Endometrial microvascular endothelial cells (primary cell): ENCODE measurements around the gene RRAS. TPM values are rescaled to one million over a fixed set of nuclear protein-coding genes. Genes with fewer than 3 reads are reported as not detected.

Experiments
- in situ Hi-C: cut with HindIII; loops from 2 replicates; pipeline ENCODE4 v1.10.0; 2017; ENCODE audit warnings: low sequenced_read_pairs, low pct_unique_long_range_greater_than_20kb; ENCODE audit errors: inconsistent ontology term
- total RNA-seq: library from RNA; depleted of rRNA; stranded (reverse); fragments of >200 nt; gene quantifications from one replicate; pipeline ENCODE4 v1.2.3, GENCODE V29; 2015; ENCODE audit errors: inconsistent ontology term

Gene RRAS
- total RNA-seq, 1 donor from 2014 or later: 45.0 TPM

- in situ Hi-C loops: no loop called here
Observed at GRCh38 chr19:49605605-49606004, 34.3 kb downstream of the RRAS start.

GRCh38 chr19:49602806-49603205, 37.1 kb downstream of the RRAS start:
- in situ Hi-C loops: no loop called here

GRCh38 chr19:49601482-49602038, 38.4 kb downstream of the RRAS start:
- in situ Hi-C loops: no loop called here

GRCh38 chr19:49599378-49600295, 40.3 kb downstream of the RRAS start:
- in situ Hi-C loops: no loop called here

GRCh38 chr19:49597703-49597974, 42.3 kb downstream of the RRAS start:
- in situ Hi-C loops: no loop called here

DNA sequence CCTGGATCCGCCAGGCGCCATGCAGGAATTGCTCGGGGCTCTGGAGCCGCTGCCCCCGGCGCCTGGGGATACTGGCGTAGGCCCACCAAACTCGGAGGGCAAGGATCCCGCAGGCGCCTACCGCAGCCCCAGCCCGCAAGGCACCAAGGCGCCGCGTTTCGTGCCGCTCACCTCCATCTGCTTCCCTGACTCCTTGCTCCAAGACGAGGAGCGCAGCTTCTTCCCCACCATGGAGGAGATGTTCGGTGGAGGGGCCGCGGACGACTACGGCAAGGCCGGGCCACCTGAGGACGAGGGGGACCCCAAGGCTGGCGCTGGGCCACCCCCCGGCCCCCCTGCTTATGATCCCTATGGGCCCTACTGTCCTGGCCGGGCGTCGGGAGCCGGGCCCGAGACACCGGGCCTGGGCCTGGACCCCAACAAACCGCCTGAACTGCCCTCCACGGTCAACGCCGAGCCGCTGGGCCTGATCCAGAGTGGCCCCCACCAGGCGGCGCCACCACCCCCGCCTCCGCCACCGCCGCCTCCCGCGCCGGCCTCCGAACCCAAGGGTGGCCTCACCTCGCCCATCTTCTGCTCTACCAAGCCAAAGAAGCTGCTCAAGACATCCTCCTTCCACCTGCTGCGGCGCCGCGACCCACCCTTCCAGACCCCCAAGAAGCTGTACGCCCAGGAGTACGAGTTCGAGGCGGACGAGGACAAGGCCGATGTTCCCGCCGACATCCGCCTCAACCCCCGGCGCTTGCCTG, 42.8 kb downstream of the RRAS start:
- in situ Hi-C loops: no loop called here

GRCh38 chr19:49596407-49596806, 43.5 kb downstream of the RRAS start:
- in situ Hi-C loops: no loop called here

GRCh38 chr19:49595819-49596404, 44.0 kb downstream of the RRAS start:
- in situ Hi-C loops: no loop called here

GRCh38 chr19:49594993-49595818, 44.7 kb downstream of the RRAS start:
- in situ Hi-C loops: no loop called here

DNA sequence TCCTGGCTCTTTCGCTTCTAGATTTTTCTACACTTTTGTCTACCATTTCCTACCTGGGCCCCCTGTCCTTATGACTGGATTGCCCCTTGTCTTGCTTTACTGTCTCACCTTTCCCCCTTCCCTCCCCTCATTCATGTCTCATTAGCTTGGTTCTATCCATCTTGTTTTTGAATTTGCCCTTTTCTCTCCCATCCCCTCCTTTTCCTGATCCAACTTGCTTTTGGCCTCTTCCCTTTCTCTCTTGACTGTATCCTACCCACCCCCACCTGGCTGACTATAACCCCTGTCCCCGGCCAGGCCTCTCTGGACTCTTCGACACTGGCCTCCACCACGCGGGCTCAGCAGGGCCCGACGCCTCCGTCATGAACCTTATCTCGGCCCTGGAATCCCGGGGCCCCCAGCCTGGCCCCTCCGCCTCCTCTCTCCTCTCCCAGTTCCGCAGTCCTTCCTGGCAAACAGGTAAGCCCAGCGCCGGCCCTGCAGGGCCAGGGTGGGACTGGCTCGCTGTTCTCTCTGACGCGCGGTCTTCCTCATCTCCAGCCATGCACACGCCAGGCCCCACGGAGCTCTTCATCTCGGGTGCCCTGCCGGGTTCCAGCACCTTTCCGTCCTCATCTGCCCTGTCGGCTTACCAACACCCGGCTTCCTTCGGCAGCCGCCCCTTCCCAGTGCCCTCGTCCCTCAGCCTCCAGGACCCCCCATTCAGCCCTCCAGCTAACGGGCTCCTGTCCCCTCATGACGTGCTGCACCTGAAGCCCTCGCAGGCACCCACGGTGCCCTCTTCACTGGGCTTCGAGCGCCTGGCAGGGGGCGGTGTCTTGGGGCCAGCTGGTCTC, 45.6 kb downstream of the RRAS start:
- in situ Hi-C loops: no loop called here

DNA sequence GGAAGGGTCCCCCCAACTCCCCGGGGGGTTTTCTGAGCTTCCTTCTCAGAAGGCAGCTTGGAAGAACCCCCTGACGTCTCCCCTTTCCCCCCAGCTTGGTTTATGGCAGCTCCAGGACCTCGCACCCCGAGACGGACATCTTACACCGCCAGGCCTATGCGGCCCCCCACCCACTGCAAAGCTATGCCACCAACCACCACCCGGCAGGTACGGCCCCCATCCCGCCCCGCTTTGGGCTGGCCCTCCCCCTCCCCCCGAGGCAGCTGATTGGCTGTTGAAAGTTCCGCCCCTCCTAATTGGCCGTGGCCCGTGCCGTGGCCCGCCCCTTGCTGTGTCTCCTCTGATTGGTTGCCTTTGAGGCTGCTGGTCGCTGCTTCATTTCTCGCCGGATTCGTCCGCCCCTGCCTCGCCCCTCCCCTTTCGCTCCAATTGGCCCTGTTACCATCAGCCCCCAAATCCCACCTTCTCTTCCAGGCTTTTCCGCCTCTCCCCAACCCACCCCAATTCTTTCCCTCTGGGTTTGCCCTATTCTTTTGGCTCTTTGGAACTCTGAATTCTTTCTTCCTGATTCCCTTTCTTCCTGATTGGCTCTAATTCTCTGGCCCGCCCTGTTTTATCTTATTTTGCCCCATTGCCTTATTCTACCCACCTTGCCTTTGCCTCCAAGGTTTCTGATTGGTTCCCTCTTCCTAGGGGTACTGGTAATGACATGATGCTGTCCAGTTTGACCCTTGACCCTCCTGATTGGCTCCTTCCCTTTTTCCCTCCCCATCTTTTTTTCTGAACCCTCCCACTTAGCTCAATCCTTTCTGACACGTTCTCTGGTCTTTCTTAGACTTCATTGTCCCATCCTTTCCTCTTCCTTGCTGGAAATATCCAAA, 46.5 kb downstream of the RRAS start:
- in situ Hi-C loops: no loop called here

- in situ Hi-C loops: no loop called here
Observed at GRCh38 chr19:49592486-49593232, 47.3 kb downstream of the RRAS start.

DNA sequence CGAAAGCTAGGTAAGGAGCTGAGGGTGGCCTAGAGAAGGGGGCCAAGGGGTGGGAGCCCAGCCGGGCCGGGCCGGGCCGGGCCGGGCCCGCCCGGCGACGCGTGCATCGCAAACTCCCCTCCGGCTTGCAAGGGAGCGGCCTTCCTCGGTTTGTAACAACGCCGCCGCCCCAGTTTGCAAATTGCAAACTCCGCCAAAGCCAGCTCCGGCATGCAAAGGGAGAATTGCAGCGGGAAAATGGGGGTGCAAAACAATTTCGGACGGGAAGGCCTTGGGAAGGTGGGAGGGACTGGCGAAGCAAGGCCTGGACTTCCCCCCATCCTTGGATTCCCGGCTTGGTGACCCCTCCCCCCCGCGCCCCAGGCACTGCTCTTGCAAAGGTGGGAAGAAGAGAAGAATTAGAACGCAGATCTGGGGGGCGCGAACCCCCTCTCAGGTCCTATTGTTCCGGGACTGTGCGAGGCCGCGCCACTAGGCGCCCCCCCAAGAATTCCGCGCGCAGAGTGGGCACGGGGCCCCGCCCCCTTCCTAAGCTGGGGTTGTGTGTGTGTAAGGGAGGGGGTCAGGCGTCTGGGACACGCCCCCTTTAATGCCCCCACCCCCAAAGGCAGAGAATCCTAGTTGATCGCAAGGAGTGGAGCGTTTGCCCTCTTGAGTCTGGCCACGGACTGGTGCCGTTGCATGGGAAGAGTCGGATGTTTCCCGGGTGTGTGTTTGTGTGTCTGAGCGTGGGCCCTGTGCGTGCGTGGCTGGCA, 48.0 kb downstream of the RRAS start:
- in situ Hi-C loops: no loop called here

GRCh38 chr19:49590971-49591730, 48.8 kb downstream of the RRAS start, which contains the start of gene PRR12:
Gene PRR12 (plus strand): TSS chr19:49591182. CDS start chr19:49591655, 473 bp downstream.
- in situ Hi-C loops: no loop called here
